Gastrocnemius medialis (tissue), 4 donors: ENCODE results near the gene NAP1L4. TPM values are rescaled to one million over a fixed set of nuclear protein-coding genes. Genes with fewer than 3 reads are reported as not detected.

Experiments
- ATAC-seq, 2 donors: fragments of 150-250 bp; one replicate each; pipeline ENCODE4 v1.9.1; 2016
- DNase-seq, 2 donors: peaks; one replicate each; pipeline ENCODE4 v3.0.0-alpha.2; 2019
- H3K27ac ChIP-seq, 4 donors: fragments of 200-600 bp; sonication (generic); 1 replicate in 1 of 4; 2 replicates in 3 of 4; pipeline ENCODE4 v1.5.1; 2016 to 2018; ENCODE audit warnings: mild to moderate bottlenecking in 2 of 4, moderate library complexity in 1 of 4
- H3K27me3 ChIP-seq, 3 donors: fragments of 200-600 bp; sonication (generic) in 2 of 3; 1 replicate in 1 of 3; 2 replicates in 2 of 3; pipeline versions ENCODE4 v1.5.1 to v1.6.0; 2016 to 2019; ENCODE audit warnings: mild to moderate bottlenecking in 1 of 3, moderate library complexity in 1 of 3
- H3K36me3 ChIP-seq, 2 donors: fragments of 200-600 bp; sonication (generic) in 1 of 2; one replicate each; pipeline ENCODE4 v1.5.1; 2017 to 2018
- H3K4me1 ChIP-seq, 2 donors: fragments of 200-600 bp; sonication (generic) in 1 of 2; one replicate each; pipeline ENCODE4 v1.5.1; 2016 to 2017; ENCODE audit warnings: mild to moderate bottlenecking in 2 of 2
- H3K4me3 ChIP-seq, 4 donors: fragments of 200-600 bp; sonication (generic) in 3 of 4; 1 replicate in 1 of 4; 2 replicates in 3 of 4; pipeline ENCODE4 v1.5.1; 2016 to 2019; ENCODE audit warnings: mild to moderate bottlenecking in 2 of 4
- H3K9me3 ChIP-seq, 3 donors: fragments of 200-600 bp; sonication (generic) in 2 of 3; 1 replicate in 1 of 3; 2 replicates in 2 of 3; pipeline ENCODE4 v1.5.1; 2016 to 2019
- POLR2A ChIP-seq, 2 donors: fragments of 450-650 bp; IDR thresholded peaks; one replicate each; pipeline ENCODE4 v1.6.1; 2017; ENCODE audit warnings: antibody characterized with exemption in 2 of 2, mild to moderate bottlenecking in 2 of 2, moderate library complexity in 2 of 2
- in situ Hi-C, 4 donors: fragments of 200-750 bp; cut with MboI; loops; one replicate each; pipeline versions ENCODE4 v1.15.0 to v1.8.0; 2017; ENCODE audit warnings: low sequenced_read_pairs in 4 of 4
- intact Hi-C: fragments of 100-400 bp; cut with DNase I; formaldehyde crosslinking; loops from one replicate; pipeline ENCODE4 v1.15.1; 2023; ENCODE audit warnings: low total_unique reads
- total RNA-seq, 4 donors: library from RNA; depleted of rRNA; stranded (reverse); fragments of >200 nt; gene quantifications; one replicate each; pipeline versions ENCODE4 v1.1.0 to v1.2.3, GENCODE V29; 2016
- TF ChIP-seq, protein P1 (sequence below), 5 experiments: fragments of 450-650 bp in 3 of 5; fragments of 200-600 bp in 2 of 5; sonication (generic) in 2 of 5; IDR thresholded peaks in 4 of 5; conservative IDR thresholded peaks in 1 of 5; 1 replicate in 4 of 5; 2 replicates in 1 of 5; pipeline ENCODE4 v1.5.1; 2016 to 2019; ENCODE audit warnings: antibody characterized with exemption in 5 of 5, mild to moderate bottlenecking in 3 of 5, moderate library complexity in 3 of 5

Gene NAP1L4
- total RNA-seq, 4 donors from 2014 or later = 86.4 to 123 (median 111) TPM

DNA sequence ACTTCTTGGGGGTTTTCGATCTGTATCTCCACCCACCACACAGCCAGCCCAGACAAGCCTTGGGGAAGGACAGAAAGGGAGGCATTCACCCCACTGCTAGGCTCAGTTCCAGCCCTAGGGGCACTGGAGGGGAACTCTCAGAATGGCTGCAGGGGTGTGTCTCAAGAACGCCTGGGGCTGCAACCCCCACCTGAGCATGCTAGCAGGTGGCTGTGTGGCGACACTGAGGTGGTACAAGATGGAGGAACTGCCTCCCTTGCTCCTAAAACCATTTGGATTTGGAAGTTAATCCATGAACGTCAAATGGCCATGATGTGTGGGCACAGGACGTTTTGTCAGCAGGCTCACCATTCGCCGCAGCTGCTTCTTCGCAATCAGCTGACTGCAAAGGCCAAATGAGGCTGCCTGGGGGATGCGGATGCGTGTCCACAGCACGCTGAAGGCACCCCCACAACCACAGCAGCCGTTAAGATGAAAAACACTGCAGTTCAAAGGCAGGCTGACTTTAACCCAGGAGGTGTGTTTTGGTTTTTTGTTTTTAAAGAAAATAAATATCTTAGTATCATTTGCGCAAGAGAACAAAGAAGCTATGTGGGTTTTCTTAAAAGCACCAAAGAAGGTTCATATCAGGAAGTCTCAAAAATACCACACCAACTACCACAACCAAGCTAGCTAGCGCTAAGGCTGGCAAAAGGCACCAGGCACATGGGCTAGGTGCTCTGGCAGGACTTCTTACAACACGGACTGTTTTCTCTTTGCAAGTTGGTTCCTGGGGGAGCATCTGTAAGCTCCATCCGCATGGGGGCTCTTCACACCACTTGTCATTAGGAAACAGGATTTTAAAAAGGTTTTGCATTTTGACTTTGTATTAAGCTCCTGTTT, 22.2 kb upstream of the NAP1L4 start:
- ATAC-seq (no peak), DNase-seq (no peak)
- no peaks in the 10 kb centered on the region for H3K27me3 ChIP-seq
- intact Hi-C loops (no loop called here), in situ Hi-C loops (no loop called here)
- TF ChIP-seq POLR2A (IDR thresholded peaks at IDR 0.05) = no peak
- TF ChIP-seq, protein P1, sequence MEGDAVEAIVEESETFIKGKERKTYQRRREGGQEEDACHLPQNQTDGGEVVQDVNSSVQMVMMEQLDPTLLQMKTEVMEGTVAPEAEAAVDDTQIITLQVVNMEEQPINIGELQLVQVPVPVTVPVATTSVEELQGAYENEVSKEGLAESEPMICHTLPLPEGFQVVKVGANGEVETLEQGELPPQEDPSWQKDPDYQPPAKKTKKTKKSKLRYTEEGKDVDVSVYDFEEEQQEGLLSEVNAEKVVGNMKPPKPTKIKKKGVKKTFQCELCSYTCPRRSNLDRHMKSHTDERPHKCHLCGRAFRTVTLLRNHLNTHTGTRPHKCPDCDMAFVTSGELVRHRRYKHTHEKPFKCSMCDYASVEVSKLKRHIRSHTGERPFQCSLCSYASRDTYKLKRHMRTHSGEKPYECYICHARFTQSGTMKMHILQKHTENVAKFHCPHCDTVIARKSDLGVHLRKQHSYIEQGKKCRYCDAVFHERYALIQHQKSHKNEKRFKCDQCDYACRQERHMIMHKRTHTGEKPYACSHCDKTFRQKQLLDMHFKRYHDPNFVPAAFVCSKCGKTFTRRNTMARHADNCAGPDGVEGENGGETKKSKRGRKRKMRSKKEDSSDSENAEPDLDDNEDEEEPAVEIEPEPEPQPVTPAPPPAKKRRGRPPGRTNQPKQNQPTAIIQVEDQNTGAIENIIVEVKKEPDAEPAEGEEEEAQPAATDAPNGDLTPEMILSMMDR (IDR thresholded peaks at IDR 0.05 in 4 of 5, conservative IDR thresholded peaks at IDR 0.05 in 1 of 5) = no peak
- peaks cover 0 to 86% of the 10 kb centered on the region in 2 donors for H3K36me3 ChIP-seq
- H3K9me3 ChIP-seq = no peaks in the 10 kb centered on the region
- no peaks in the 10 kb centered on the region for H3K4me1 ChIP-seq
- no peak overlapping the region for H3K27ac ChIP-seq
- no peak overlapping the region for H3K4me3 ChIP-seq

DNA sequence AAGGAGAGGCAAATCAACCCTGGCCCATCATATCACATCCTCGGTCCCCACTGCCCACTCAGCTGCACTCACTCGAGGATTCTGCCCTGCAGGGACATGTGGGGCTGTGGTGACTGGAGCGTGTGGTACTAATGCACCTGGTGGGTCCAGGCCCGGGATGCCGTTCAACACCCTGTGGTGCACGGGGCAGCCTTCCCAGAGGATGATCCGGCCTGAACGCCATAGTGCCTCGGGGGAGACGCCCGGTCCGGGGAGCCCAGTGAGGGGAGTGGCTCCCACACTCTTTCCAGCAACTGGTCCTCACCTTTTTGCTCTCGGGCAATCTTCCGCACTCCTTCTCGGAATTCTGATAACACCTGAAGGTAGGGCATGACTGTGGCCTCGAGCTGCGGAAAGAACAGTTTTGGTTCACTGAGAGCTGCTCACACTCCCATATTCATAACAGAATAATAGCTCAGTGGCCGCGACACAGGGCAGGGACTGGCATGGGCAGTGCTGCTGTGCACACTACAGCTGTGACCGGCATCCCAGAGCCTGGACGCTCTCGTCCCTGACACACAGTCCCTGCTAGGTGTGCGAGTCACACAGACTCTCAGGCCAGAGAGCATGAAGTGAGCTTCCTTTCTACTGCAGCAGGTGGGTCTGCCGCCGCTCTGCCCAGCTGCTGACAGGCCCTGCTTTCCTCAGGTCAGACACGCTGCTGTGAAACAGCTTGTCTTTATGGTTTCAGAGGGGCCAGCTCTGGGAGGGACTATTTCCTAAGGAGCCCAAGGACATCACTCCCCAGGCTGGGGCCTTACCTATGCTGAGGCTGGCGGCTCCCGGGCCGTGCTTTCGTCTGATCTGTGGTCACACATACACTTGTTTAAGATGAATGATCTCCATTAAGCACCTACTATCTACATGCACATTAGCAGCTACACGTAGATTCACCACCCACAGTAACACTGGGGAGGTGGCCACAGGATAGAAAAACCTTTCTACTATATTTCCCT, 20.1 kb upstream of the NAP1L4 start:
- DNase-seq (no peak), ATAC-seq (no peak)
- peaks cover 0 to 82% of the 10 kb centered on the region in 2 donors for H3K36me3 ChIP-seq
- H3K4me3 ChIP-seq = no peak overlapping the region
- H3K4me1 ChIP-seq = no peaks in the 10 kb centered on the region
- TF ChIP-seq, protein P1 (IDR thresholded peaks at IDR 0.05 in 4 of 5, conservative IDR thresholded peaks at IDR 0.05 in 1 of 5) = no peak
- no peak for TF ChIP-seq POLR2A (IDR thresholded peaks at IDR 0.05)
- H3K9me3 ChIP-seq = no peaks in the 10 kb centered on the region
- in situ Hi-C loops = no loop called here
- no peak overlapping the region for H3K27ac ChIP-seq
- no peaks in the 10 kb centered on the region for H3K27me3 ChIP-seq
- intact Hi-C loops = no loop called here

DNA sequence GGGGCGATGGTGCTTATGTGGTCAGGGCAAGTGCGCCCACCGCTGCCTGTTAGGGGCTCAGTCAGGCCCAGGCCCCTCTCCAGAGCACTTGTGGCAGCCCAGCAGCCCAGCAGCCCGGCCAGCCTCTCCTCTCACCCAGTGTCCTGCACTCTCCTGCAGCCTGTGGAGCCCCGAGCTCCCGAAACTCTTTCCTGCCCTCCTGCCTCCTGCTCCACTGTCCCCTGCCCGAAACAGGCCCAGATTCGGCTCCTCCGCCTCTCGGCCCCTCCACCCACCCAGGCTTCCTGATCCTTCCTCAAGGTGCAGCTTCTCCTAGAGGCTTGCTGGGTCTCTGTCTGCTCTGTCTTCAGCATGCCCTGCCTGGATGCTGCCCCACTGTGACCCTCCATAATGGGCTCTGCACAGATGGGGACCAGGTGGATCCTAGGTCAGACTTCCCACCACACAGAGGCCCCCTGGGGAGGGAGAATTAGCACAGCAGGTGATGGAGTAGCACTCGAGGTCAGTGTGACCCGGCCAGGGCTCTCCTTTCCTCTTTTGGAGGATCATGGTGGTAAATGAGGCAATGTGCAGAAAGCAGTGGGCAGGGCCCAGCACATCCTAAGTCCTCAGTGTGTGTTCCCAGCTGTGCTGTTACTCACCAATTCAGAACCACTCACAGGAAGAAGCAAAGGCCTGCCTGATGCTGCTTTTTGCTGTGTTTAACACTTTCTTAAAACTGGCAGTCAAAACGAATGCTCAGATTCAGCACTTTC, 18.6 kb upstream of the NAP1L4 start:
- ATAC-seq (no peak), DNase-seq (no peak)
- Histone ChIP-seq H3K27me3 (no peaks in the 10 kb centered on the region), H3K36me3 (peaks cover 0 to 81% of the 10 kb centered on the region in 2 donors), H3K9me3 (no peaks in the 10 kb centered on the region), H3K27ac (no peak overlapping the region), H3K4me1 (no peaks in the 10 kb centered on the region), H3K4me3 (no peak overlapping the region)
- intact Hi-C loops = no loop called here
- in situ Hi-C loops = no loop called here
- TF ChIP-seq POLR2A (IDR thresholded peaks at IDR 0.05) = no peak
- TF ChIP-seq, protein P1 (IDR thresholded peaks at IDR 0.05 in 4 of 5, conservative IDR thresholded peaks at IDR 0.05 in 1 of 5) = no peak

DNA sequence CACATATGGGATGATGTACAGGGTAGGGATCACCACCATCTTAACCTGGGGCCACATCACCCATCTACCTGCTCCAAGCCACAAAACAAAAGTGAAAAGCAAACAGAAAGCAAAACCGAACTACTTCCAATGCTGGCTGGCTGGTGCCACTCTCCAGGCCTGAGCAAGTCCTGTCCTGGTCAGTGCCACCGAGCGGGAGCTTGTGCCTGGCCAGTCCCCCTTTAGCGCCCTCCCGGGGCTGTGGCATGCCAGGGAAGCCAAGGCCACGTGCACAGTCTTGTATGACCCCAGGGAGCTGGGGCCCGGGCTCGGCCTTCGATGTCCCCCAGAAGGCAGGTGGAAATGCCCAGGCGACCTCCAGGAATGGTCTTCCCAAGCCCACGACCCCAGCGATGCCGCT, 17.9 kb upstream of the NAP1L4 start:
- no peaks in the 10 kb centered on the region for H3K9me3 ChIP-seq
- DNase-seq = no peak
- no peaks in the 10 kb centered on the region for H3K27me3 ChIP-seq
- ATAC-seq = no peak
- H3K36me3 ChIP-seq = peaks cover 0 to 78% of the 10 kb centered on the region in 2 donors
- H3K27ac ChIP-seq = no peak overlapping the region
- intact Hi-C loops = no loop called here
- in situ Hi-C loops = no loop called here
- no peaks in the 10 kb centered on the region for H3K4me1 ChIP-seq
- H3K4me3 ChIP-seq = no peak overlapping the region
- TF ChIP-seq, protein P1 (IDR thresholded peaks at IDR 0.05 in 4 of 5, conservative IDR thresholded peaks at IDR 0.05 in 1 of 5) = no peak
- TF ChIP-seq POLR2A (IDR thresholded peaks at IDR 0.05) = no peak
